Measurements from ENCODE around the gene ARHGAP44.

Gene ARHGAP44

DNA sequence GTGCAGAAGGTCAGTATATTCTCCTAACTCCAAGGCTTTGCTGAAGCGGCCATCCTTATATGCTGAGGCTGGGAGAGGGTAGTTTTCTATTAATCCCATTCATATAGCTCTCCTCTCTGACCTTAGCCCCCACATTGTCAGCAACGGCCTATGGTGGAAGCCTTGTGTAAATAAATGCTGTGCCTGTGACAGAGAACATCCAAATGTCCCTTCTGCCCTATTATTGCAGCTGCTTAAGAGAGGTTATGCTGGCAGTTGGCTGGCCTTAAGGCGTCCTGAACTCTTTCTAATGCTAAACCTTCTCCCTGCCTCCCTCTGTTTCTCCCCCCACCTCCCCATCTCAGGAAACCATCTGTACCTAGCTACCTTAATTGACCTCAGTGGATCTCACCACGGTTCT is 53.6 kb downstream of the ARHGAP44 start:
- no peak overlapping the region for H3K27ac ChIP-seq (replicated peaks)

DNA sequence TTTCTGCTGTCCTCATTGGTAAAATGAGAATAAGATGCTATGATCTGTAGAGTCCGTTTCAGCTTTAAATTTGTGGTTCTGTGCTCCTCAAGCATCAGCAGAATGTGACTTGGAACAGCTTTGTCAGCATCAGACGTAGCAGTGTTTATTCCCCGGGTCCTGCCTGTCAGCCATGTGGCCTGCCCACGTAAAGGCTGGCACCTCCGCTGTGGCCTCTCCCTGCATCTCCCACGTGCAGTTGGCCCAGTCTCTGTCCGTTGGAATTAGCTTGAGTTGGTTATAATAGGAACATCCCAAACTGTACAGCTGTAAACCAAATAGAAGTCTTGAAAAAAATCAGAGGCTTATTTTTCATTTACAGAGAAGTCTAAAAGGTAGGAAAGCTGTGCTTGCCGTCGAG is 61.7 kb downstream of the ARHGAP44 start:
- no peaks in the 10 kb centered on the region for H3K27me3 ChIP-seq (ENCODE audit: insufficient read depth, poor library complexity, severe bottlenecking)
- no peak overlapping the region for H3K27ac ChIP-seq (replicated peaks)
- no peak overlapping the region for H3K4me3 ChIP-seq (replicated peaks; ENCODE audit: insufficient read depth, low read length)
- no peak for DNase-seq (ENCODE audit: low read depth in 1 of 2, low spot score in 1 of 2)
- no peak for TF ChIP-seq GABPA (IDR thresholded peaks at IDR 0.05; ENCODE audit: low read depth)
- TF ChIP-seq, protein P1, sequence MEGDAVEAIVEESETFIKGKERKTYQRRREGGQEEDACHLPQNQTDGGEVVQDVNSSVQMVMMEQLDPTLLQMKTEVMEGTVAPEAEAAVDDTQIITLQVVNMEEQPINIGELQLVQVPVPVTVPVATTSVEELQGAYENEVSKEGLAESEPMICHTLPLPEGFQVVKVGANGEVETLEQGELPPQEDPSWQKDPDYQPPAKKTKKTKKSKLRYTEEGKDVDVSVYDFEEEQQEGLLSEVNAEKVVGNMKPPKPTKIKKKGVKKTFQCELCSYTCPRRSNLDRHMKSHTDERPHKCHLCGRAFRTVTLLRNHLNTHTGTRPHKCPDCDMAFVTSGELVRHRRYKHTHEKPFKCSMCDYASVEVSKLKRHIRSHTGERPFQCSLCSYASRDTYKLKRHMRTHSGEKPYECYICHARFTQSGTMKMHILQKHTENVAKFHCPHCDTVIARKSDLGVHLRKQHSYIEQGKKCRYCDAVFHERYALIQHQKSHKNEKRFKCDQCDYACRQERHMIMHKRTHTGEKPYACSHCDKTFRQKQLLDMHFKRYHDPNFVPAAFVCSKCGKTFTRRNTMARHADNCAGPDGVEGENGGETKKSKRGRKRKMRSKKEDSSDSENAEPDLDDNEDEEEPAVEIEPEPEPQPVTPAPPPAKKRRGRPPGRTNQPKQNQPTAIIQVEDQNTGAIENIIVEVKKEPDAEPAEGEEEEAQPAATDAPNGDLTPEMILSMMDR (IDR thresholded peaks at IDR 0.05; ENCODE audit: insufficient read depth, low read length), result no peak
- TF ChIP-seq, protein P2, sequence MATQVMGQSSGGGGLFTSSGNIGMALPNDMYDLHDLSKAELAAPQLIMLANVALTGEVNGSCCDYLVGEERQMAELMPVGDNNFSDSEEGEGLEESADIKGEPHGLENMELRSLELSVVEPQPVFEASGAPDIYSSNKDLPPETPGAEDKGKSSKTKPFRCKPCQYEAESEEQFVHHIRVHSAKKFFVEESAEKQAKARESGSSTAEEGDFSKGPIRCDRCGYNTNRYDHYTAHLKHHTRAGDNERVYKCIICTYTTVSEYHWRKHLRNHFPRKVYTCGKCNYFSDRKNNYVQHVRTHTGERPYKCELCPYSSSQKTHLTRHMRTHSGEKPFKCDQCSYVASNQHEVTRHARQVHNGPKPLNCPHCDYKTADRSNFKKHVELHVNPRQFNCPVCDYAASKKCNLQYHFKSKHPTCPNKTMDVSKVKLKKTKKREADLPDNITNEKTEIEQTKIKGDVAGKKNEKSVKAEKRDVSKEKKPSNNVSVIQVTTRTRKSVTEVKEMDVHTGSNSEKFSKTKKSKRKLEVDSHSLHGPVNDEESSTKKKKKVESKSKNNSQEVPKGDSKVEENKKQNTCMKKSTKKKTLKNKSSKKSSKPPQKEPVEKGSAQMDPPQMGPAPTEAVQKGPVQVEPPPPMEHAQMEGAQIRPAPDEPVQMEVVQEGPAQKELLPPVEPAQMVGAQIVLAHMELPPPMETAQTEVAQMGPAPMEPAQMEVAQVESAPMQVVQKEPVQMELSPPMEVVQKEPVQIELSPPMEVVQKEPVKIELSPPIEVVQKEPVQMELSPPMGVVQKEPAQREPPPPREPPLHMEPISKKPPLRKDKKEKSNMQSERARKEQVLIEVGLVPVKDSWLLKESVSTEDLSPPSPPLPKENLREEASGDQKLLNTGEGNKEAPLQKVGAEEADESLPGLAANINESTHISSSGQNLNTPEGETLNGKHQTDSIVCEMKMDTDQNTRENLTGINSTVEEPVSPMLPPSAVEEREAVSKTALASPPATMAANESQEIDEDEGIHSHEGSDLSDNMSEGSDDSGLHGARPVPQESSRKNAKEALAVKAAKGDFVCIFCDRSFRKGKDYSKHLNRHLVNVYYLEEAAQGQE (IDR thresholded peaks at IDR 0.05; ENCODE audit: insufficient replicate concordance, low read depth), result no peak
- TF ChIP-seq SPI1 (IDR thresholded peaks at IDR 0.05; ENCODE audit: borderline replicate concordance, low read depth), result no peak
- no peak for TF ChIP-seq POLR2AphosphoS5 (IDR thresholded peaks at IDR 0.05; ENCODE audit: low read depth)

More for the DNA sequence above, 53.6 kb downstream of the ARHGAP44 start:
- DNase-seq (ENCODE audit: low read depth in 1 of 2, low spot score in 1 of 2), result no peak
- Histone ChIP-seq H3K4me3 (replicated peaks; ENCODE audit: insufficient read depth, low read length) (no peak overlapping the region), H3K27me3 (ENCODE audit: insufficient read depth, poor library complexity, severe bottlenecking) (no peaks in the 10 kb centered on the region)
- TF ChIP-seq, protein P2 (IDR thresholded peaks at IDR 0.05; ENCODE audit: insufficient replicate concordance, low read depth), result no peak
- TF ChIP-seq GABPA (IDR thresholded peaks at IDR 0.05; ENCODE audit: low read depth) (no peak), POLR2AphosphoS5 (IDR thresholded peaks at IDR 0.05; ENCODE audit: low read depth) (no peak)

DNA sequence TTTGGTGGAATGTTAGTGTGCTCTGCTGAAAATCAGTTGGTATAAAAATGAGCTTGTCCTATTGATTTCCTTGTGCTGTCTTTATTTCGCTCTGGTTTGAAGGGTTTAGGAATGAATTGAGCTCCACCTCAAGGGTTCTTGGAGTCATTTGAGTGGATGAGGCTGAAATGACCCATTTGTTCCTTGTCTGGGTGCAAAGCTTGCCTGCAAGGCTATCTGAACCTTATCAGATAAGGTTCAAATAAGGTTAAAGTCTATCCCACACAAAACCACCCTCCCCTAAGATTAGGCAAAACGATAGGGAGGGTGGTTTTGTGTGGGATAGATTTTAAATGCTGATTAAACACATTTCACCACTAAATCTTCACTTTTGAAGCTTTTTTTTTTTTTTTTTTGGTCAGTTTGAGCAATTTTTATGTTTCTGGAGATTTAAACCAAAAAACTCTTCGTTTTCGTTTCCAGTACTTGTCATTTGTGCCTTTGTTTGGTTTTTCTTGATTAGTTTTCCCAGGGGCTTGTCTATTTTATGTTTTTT is 62.7 kb downstream of the ARHGAP44 start:
- Histone ChIP-seq H3K27me3 (ENCODE audit: insufficient read depth, poor library complexity, severe bottlenecking) (no peaks in the 10 kb centered on the region), H3K4me3 (replicated peaks; ENCODE audit: insufficient read depth, low read length) (no peak overlapping the region), H3K27ac (replicated peaks) (no peak overlapping the region)
- no peak for DNase-seq (ENCODE audit: low read depth in 1 of 2, low spot score in 1 of 2)
- TF ChIP-seq, protein P1 (IDR thresholded peaks at IDR 0.05; ENCODE audit: insufficient read depth, low read length), result no peak
- TF ChIP-seq POLR2AphosphoS5 (IDR thresholded peaks at IDR 0.05; ENCODE audit: low read depth) (no peak), GABPA (IDR thresholded peaks at IDR 0.05; ENCODE audit: low read depth) (no peak), SPI1 (IDR thresholded peaks at IDR 0.05; ENCODE audit: borderline replicate concordance, low read depth) (no peak)
- TF ChIP-seq, protein P2 (IDR thresholded peaks at IDR 0.05; ENCODE audit: insufficient replicate concordance, low read depth), result no peak
